GM18498 (cell line): ENCODE measurements around the gene MYL9.
"Not testable (repeated sequence)": the region's sequence is repeated elsewhere in the genome, so short reads cannot be mapped to it uniquely, and the experiment has no call there.

Source experiments
- ATAC-seq: cut with Tn5 transposase; IDR thresholded peaks from one replicate; pipeline ENCODE4 v1.9.1; 2021; ENCODE audit warnings: mild to moderate bottlenecking, moderate library complexity; ENCODE audit not compliant: unreplicated experiment

Gene MYL9

GRCh38 chr20:36548704-36549627 is 7.6 kb downstream of the MYL9 start:
- no peak for ATAC-seq

- no peak for ATAC-seq
Measured at GRCh38 chr20:36549628-36549941, 8.3 kb downstream of the MYL9 start.

GRCh38 chr20:36549942-36550789 is 8.8 kb downstream of the MYL9 start:
- ATAC-seq: no peak

- ATAC-seq: no peak
Measured at GRCh38 chr20:36550790-36551299, 9.5 kb downstream of the MYL9 start.

GRCh38 chr20:36555248-36555647 is 13.9 kb downstream of the MYL9 start:
- no peak for ATAC-seq

GRCh38 chr20:36562724-36563123 is 21.4 kb downstream of the MYL9 start:
- ATAC-seq: no peak

- no peak for ATAC-seq
Measured at GRCh38 chr20:36563374-36563773, 22.1 kb downstream of the MYL9 start.

GRCh38 chr20:36564078-36564725 is 22.9 kb downstream of the MYL9 start:
- not testable (repeated sequence) for ATAC-seq

GRCh38 chr20:36564726-36565121 is 23.4 kb downstream of the MYL9 start:
- not testable (repeated sequence) for ATAC-seq

- ATAC-seq: no peak
Measured at GRCh38 chr20:36565520-36565919, 24.2 kb downstream of the MYL9 start.

GRCh38 chr20:36569847-36570429 is 28.6 kb downstream of the MYL9 start:
- ATAC-seq: no peak

GRCh38 chr20:36571564-36572504 is 30.5 kb downstream of the MYL9 start:
- no peak for ATAC-seq

- peak; percentile 1 for ATAC-seq
Measured at GRCh38 chr20:36572701-36573102, 31.4 kb downstream of the MYL9 start.

GRCh38 chr20:36573103-36573797 is 31.9 kb downstream of the MYL9 start, which contains the start of gene TGIF2:
Gene TGIF2 (plus strand): TSS chr20:36573597. CDS start chr20:36578775, 5,178 bp downstream.
- peak; percentile 69 for ATAC-seq

- no peak for ATAC-seq
Measured at GRCh38 chr20:36573798-36574365, 32.6 kb downstream of the MYL9 start.

- no peak for ATAC-seq
Measured at GRCh38 chr20:36574366-36575135, 33.2 kb downstream of the MYL9 start.

GRCh38 chr20:36576081-36576445 is 34.7 kb downstream of the MYL9 start:
- ATAC-seq: no peak
